ENCODE results near the gene CHCHD5. TPM values are rescaled to one million over a fixed set of nuclear protein-coding genes. Genes with fewer than 3 reads are reported as not detected.
A peak's percentile ranks its signal among the peaks of the same experiment; 100 is the strongest.

Gene CHCHD5
- total and polyA plus RNA-seq, 10 of the 15 experiments (the other 5 are each of a cell fraction or from before 2014, with no cell fraction given): 16.4 to 118 (median 45.2) TPM

- no peak for TF ChIP-seq PBX3 (IDR thresholded peaks at IDR 0.05; ENCODE audit: insufficient replicate concordance, low read depth, low read length)
- no peak for TF ChIP-seq MYC (IDR thresholded peaks at IDR 0.05; ENCODE audit: insufficient read depth, insufficient read length, insufficient replicate concordance, low read length, severe bottlenecking)
- peak; percentile 99 for TF ChIP-seq ATF7 (IDR thresholded peaks at IDR 0.05; ENCODE audit: low read depth)
- no peak for TF ChIP-seq NFXL1 (IDR thresholded peaks at IDR 0.05; ENCODE audit: borderline replicate concordance)
- no peak for TF ChIP-seq ZZZ3 (IDR thresholded peaks at IDR 0.05; ENCODE audit: control insufficient read depth, insufficient read length, low read depth)
- peak; percentile 73; the same call in 1 of the 2 replicates for TF ChIP-seq NFIC (IDR thresholded peaks at IDR 0.05; ENCODE audit: low read depth, low read length)
- peak; percentile 16 to 47; a peak in 2 of 4 replicates for TF ChIP-seq IKZF2 (IDR thresholded peaks at IDR 0.05)
- TF ChIP-seq HCFC1 (IDR thresholded peaks at IDR 0.05; ENCODE audit: low read length): no peak
- TF ChIP-seq SMARCA5 (IDR thresholded peaks at IDR 0.05): 0 out of 2 replicates have a peak, but pooled peaks have one; percentile 73
- no peak for TF ChIP-seq ZBTB33 (IDR thresholded peaks at IDR 0.05)
- TF ChIP-seq TARDBP (IDR thresholded peaks at IDR 0.05; ENCODE audit: borderline replicate concordance): no peak
- TF ChIP-seq ASH2L (IDR thresholded peaks at IDR 0.05; ENCODE audit: borderline replicate concordance, low read depth): no peak
- peak; percentile 43; the same call in 1 of the 2 replicates for TF ChIP-seq NR2F1 (conservative IDR thresholded peaks at IDR 0.05)
- 0 out of 2 replicates have a peak, but pooled peaks have one; percentile 9 for TF ChIP-seq ESRRA (IDR thresholded peaks at IDR 0.05; ENCODE audit: low read length)
- no peak for TF ChIP-seq POLR2AphosphoS2 (IDR thresholded peaks at IDR 0.05; ENCODE audit: low read depth, low read length)
- no peak for TF ChIP-seq ZBTB4 (CRISPR knock-in tag; IDR thresholded peaks at IDR 0.05)
- no peak for TF ChIP-seq MAX (IDR thresholded peaks at IDR 0.05; ENCODE audit: low read depth, low read length)
- TF ChIP-seq TAF1 (IDR thresholded peaks at IDR 0.05; ENCODE audit: borderline replicate concordance, low read depth, low read length): peak; percentile 79
- peak; percentile 97 for TF ChIP-seq JUND (IDR thresholded peaks at IDR 0.05; ENCODE audit: low read depth, low read length)
- TF ChIP-seq KAT2A (conservative IDR thresholded peaks at IDR 0.05; ENCODE audit: control insufficient read depth, low read depth, low read length): no peak
- peak; percentile 68 for TF ChIP-seq MLLT1 (IDR thresholded peaks at IDR 0.05)
- TF ChIP-seq ZNF24 (IDR thresholded peaks at IDR 0.05): 0 out of 2 replicates have a peak, but pooled peaks have one; percentile 4
Measured at GRCh38 chr2:112541315-112542122, 42.9 kb upstream of the CHCHD5 start (continued).
